H1 (cell line): ENCODE measurements around the gene SLC36A2. TPM values are rescaled to one million over a fixed set of nuclear protein-coding genes. Genes with fewer than 3 reads are reported as not detected.

Experiments used
- CTCF ChIA-PET: fragments of 300-600 bp; sonication (Branson Sonifier 250); formaldehyde crosslinking; loops from one replicate; lab custom pipeline; 2021; ENCODE audit not compliant: partially characterized antibody; lab: Charles Lee
- POLR2A ChIA-PET: fragments of 300-600 bp; sonication (Branson Sonifier 250); formaldehyde crosslinking; loops from one replicate; lab custom pipeline; 2021; ENCODE audit warnings: inconsistent platforms; ENCODE audit not compliant: partially characterized antibody; lab: Charles Lee
- DNase-seq, 2 experiments: peaks; one replicate each; pipeline versions ENCODE4 v3.0.0 to v3.0.0-alpha.2; 2010 to 2022; ENCODE audit warnings: low spot score in 2 of 2, low read depth in 1 of 2, mixed read lengths in 1 of 2
- FAIRE-seq: peaks from 2 replicates; lab custom pipeline; 2011; peaks lifted over from hg19 to GRCh38; lab: Jason Lieb, UNC
- H2AFZ ChIP-seq: 2 replicates; pipeline ENCODE4 v1.8.1; 2012; ENCODE audit warnings: low read length, inconsistent platforms
- H2AK5ac ChIP-seq: 2 replicates; pipeline ENCODE4 v1.6.1; 2013; ENCODE audit warnings: low read depth, low read length
- H2BK120ac ChIP-seq: replicated peaks from 2 replicates; pipeline ENCODE3; 2013; ENCODE audit warnings: low read depth, low read length, inconsistent platforms
- H2BK12ac ChIP-seq: 2 replicates; pipeline ENCODE4 v1.6.1; 2013; ENCODE audit warnings: low read depth, low read length
- H2BK15ac ChIP-seq: 2 replicates; pipeline ENCODE4 v1.6.1; 2013; ENCODE audit warnings: low read length
- H2BK20ac ChIP-seq: 2 replicates; pipeline ENCODE4 v1.6.1; 2013; ENCODE audit warnings: low read length
- H2BK5ac ChIP-seq: 2 replicates; pipeline ENCODE4 v1.6.1; 2013; ENCODE audit warnings: low read depth, low read length
- H3K14ac ChIP-seq: 2 replicates; pipeline ENCODE4 v1.6.1; 2013; ENCODE audit warnings: inconsistent platforms; ENCODE audit not compliant: insufficient read length
- H3K18ac ChIP-seq: 2 replicates; pipeline ENCODE4 v1.6.1; 2013; ENCODE audit warnings: low read length; ENCODE audit errors: extremely low read depth
- H3K23ac ChIP-seq: 2 replicates; pipeline ENCODE4 v1.6.1; 2013; ENCODE audit warnings: inconsistent platforms; ENCODE audit not compliant: insufficient read length
- H3K23me2 ChIP-seq: 2 replicates; pipeline ENCODE4 v1.6.1; 2013; ENCODE audit warnings: low read depth, low read length
- H3K27ac ChIP-seq: 2 replicates; pipeline ENCODE4 v1.6.1; 2011; ENCODE audit warnings: low read depth, low read length, inconsistent platforms
- H3K27me3 ChIP-seq, 4 experiments: replicated peaks in 1 of 4; 1 replicate in 1 of 4; 2 replicates in 3 of 4; pipeline versions ENCODE4 v1.6.1 to v1.8.1; 2011 to 2013; ENCODE audit warnings: low read length in 3 of 4, mild to moderate bottlenecking in 3 of 4, inconsistent platforms in 2 of 4, mixed read lengths in 2 of 4, moderate library complexity in 1 of 4; ENCODE audit not compliant: control insufficient read depth in 3 of 4, insufficient read depth in 3 of 4; ENCODE audit errors: extremely low read depth in 1 of 4
- H3K36me3 ChIP-seq, 4 experiments: 2 replicates each; pipeline versions ENCODE4 v1.6.1 to v1.8.1; 2011 to 2013; ENCODE audit warnings: mild to moderate bottlenecking in 4 of 4, low read length in 3 of 4, moderate library complexity in 2 of 4, control low read depth in 1 of 4, inconsistent platforms in 1 of 4; ENCODE audit not compliant: insufficient read depth in 4 of 4, control insufficient read depth in 2 of 4
- H3K4ac ChIP-seq: replicated peaks from 2 replicates; pipeline ENCODE3; 2013; ENCODE audit warnings: low read length, low read depth, mixed read lengths, inconsistent platforms; ENCODE audit not compliant: insufficient read length
- H3K4me1 ChIP-seq, 4 experiments: replicated peaks in 1 of 4; 1 replicate in 1 of 4; 2 replicates in 3 of 4; pipeline versions ENCODE4 v1.6.1 to v1.8.1; 2011 to 2013; ENCODE audit warnings: low read length in 3 of 4, inconsistent platforms in 2 of 4, mixed read lengths in 1 of 4; ENCODE audit not compliant: insufficient read depth in 4 of 4, control insufficient read depth in 3 of 4
- H3K4me2 ChIP-seq, 2 experiments: 2 replicates each; pipeline versions ENCODE4 v1.6.1 to v1.8.1; 2011 to 2013; ENCODE audit warnings: low read depth in 2 of 2, low read length in 2 of 2, control low read depth in 1 of 2, inconsistent platforms in 1 of 2, mild to moderate bottlenecking in 1 of 2; ENCODE audit not compliant: insufficient read depth in 1 of 2
- H3K4me3 ChIP-seq, 4 experiments: fragments of 200-600, 300-600 bp in 1 of 4; sonication (generic), shearing (Covaris generic), sonication (Bioruptor Twin) in 1 of 4; 2 replicates each; pipeline versions ENCODE4 v1.5.1 to v1.8.1; 2011 to 2016; ENCODE audit warnings: low read length in 4 of 4, low read depth in 3 of 4, control low read depth in 2 of 4, inconsistent platforms in 2 of 4, mild to moderate bottlenecking in 2 of 4, mixed read lengths in 1 of 4, moderate library complexity in 1 of 4; ENCODE audit not compliant: insufficient read depth in 2 of 4; ENCODE audit errors: extremely low read depth in 1 of 4
- H3K56ac ChIP-seq: replicated peaks from 2 replicates; pipeline ENCODE3; 2013; ENCODE audit warnings: low read depth, mild to moderate bottlenecking, mixed read lengths, low read length, inconsistent platforms; ENCODE audit not compliant: insufficient read length
- H3K79me1 ChIP-seq: 2 replicates; pipeline ENCODE4 v1.6.1; 2013; ENCODE audit warnings: low read depth, low read length, control low read depth
- H3K79me2 ChIP-seq, 2 experiments: 2 replicates each; pipeline versions ENCODE4 v1.6.1 to v1.8.1; 2012 to 2013; ENCODE audit warnings: low read length in 2 of 2, mild to moderate bottlenecking in 2 of 2, inconsistent platforms in 1 of 2; ENCODE audit not compliant: insufficient read depth in 2 of 2, control insufficient read depth in 1 of 2
- H3K9ac ChIP-seq, 4 experiments: replicated peaks in 1 of 4; 1 replicate in 1 of 4; 2 replicates in 3 of 4; pipeline versions ENCODE4 v1.6.1 to v1.8.1; 2011 to 2013; ENCODE audit warnings: low read depth in 3 of 4, low read length in 3 of 4, control low read depth in 2 of 4, mild to moderate bottlenecking in 2 of 4, moderate library complexity in 2 of 4, inconsistent platforms in 1 of 4; ENCODE audit errors: extremely low read depth in 1 of 4
- H3K9me3 ChIP-seq, 2 experiments: 2 replicates each; pipeline versions ENCODE4 v1.6.1 to v1.8.1; 2012 to 2013; ENCODE audit warnings: mild to moderate bottlenecking in 2 of 2, moderate library complexity in 2 of 2, control low read depth in 1 of 2, inconsistent platforms in 1 of 2, low read depth in 1 of 2, low read length in 1 of 2, mixed read lengths in 1 of 2; ENCODE audit not compliant: insufficient read depth in 2 of 2
- H4K20me1 ChIP-seq, 2 experiments: replicated peaks in 1 of 2; 2 replicates each; pipeline versions ENCODE3 to v1.8.1; 2011 to 2013; ENCODE audit warnings: inconsistent platforms in 2 of 2, low read length in 2 of 2, mild to moderate bottlenecking in 1 of 2; ENCODE audit not compliant: insufficient read depth in 2 of 2, control insufficient read depth in 1 of 2
- H4K5ac ChIP-seq: 2 replicates; pipeline ENCODE4 v1.6.1; 2013; ENCODE audit warnings: low read length, low read depth, mixed read lengths, inconsistent platforms; ENCODE audit not compliant: insufficient read length
- H4K8ac ChIP-seq: 2 replicates; pipeline ENCODE4 v1.8.0; 2013; ENCODE audit warnings: mild to moderate bottlenecking, moderate library complexity, low read length, inconsistent platforms; ENCODE audit not compliant: insufficient read depth; ENCODE audit errors: extremely low read depth
- H4K91ac ChIP-seq: replicated peaks from 2 replicates; pipeline ENCODE3; 2013; ENCODE audit warnings: low read length, mixed read lengths, inconsistent platforms; ENCODE audit not compliant: insufficient read length
- BACH1 ChIP-seq: IDR thresholded peaks from 2 replicates; pipeline ENCODE4 v1.6.1; 2012; ENCODE audit warnings: low read length, improper control_type of control experiment
- BCL11A ChIP-seq, 2 experiments: IDR thresholded peaks; one replicate each; pipeline ENCODE4 v1.6.1; 2011; ENCODE audit warnings: low read depth in 2 of 2, low read length in 2 of 2, mild to moderate bottlenecking in 2 of 2
- CBX5 ChIP-seq: fragments of 300-800, 300-1000 bp; sonication (generic); IDR thresholded peaks from 2 replicates; pipeline ENCODE4 v1.7.1; 2016; ENCODE audit warnings: antibody characterized with exemption, low read length, low read depth
- CEBPB ChIP-seq: IDR thresholded peaks from 2 replicates; pipeline ENCODE4 v1.6.1; 2012; ENCODE audit warnings: low read depth, low read length
- CHD2 ChIP-seq: IDR thresholded peaks from 2 replicates; pipeline ENCODE4 v1.6.1; 2012; ENCODE audit warnings: low read length, improper control_type of control experiment
- CTBP2 ChIP-seq: IDR thresholded peaks from 2 replicates; pipeline ENCODE4 v1.7.0; 2011; ENCODE audit warnings: borderline replicate concordance, mild to moderate bottlenecking, moderate library complexity, mixed read lengths, low read length; ENCODE audit not compliant: insufficient read depth, insufficient read length
- KDM1A ChIP-seq: fragments of 200-600, 300-600 bp; sonication (generic); IDR thresholded peaks from 2 replicates; pipeline ENCODE4 v1.7.1; 2016; ENCODE audit warnings: mild to moderate bottlenecking, low read length, borderline replicate concordance
- KDM4A ChIP-seq: IDR thresholded peaks from one replicate; pipeline ENCODE4 v1.7.1; 2012; ENCODE audit warnings: low read depth, mild to moderate bottlenecking, moderate library complexity, low read length, inconsistent platforms; ENCODE audit not compliant: severe bottlenecking
- POU5F1 ChIP-seq: IDR thresholded peaks from 2 replicates; pipeline ENCODE4 v1.6.1; 2011; ENCODE audit warnings: low read depth, mild to moderate bottlenecking, low read length, moderate library complexity
- RAD21 ChIP-seq, 2 experiments: IDR thresholded peaks in 1 of 2; conservative IDR thresholded peaks in 1 of 2; 2 replicates each; pipeline ENCODE4 v1.6.1; 2011; ENCODE audit warnings: low read depth in 2 of 2, low read length in 2 of 2, improper control_type of control experiment in 1 of 2, inconsistent platforms in 1 of 2, mild to moderate bottlenecking in 1 of 2, moderate library complexity in 1 of 2
- RNF2 ChIP-seq: fragments of 200-900, 300-1000 bp; sonication (generic); IDR thresholded peaks from 2 replicates; pipeline ENCODE4 v1.7.1; 2016; ENCODE audit warnings: borderline replicate concordance, low read depth, mild to moderate bottlenecking, antibody characterized with exemption, low read length; ENCODE audit not compliant: poor library complexity, severe bottlenecking; ENCODE audit errors: missing control alignments
- SP1 ChIP-seq: IDR thresholded peaks from 2 replicates; pipeline ENCODE4 v1.6.1; 2011; ENCODE audit warnings: low read depth, low read length
- SP4 ChIP-seq: IDR thresholded peaks from 2 replicates; pipeline ENCODE4 v1.6.1; 2012; ENCODE audit warnings: low read length, inconsistent platforms
- SUZ12 ChIP-seq: fragments of 200-600 bp; sonication (generic); IDR thresholded peaks from 2 replicates; pipeline ENCODE4 v1.6.1; 2012; ENCODE audit warnings: mild to moderate bottlenecking, inconsistent platforms, low read length, moderate library complexity, mixed read lengths
- TEAD4 ChIP-seq: IDR thresholded peaks from 2 replicates; pipeline ENCODE4 v1.6.1; 2012; ENCODE audit warnings: low read depth, low read length, inconsistent platforms, mixed read lengths
- WGBS, 2 experiments: shearing (Covaris generic) in 1 of 2; methylation state at CpG; one replicate each; pipeline versions ENCODE4 v1.1.6 to v1.1.7; 2013 to 2015; ENCODE audit warnings: low lambda C conversion rate in 2 of 2, mixed read lengths in 2 of 2, inconsistent platforms in 1 of 2, low coverage in 1 of 2, missing lambda C conversion rate in 1 of 2; ENCODE audit not compliant: insufficient replicate concordance in 2 of 2, insufficient coverage in 1 of 2, insufficient read length in 1 of 2; ENCODE audit errors: extremely low coverage in 1 of 2, missing lambda C conversion rate in 1 of 2; 5-methylcytosine and 5-hydroxymethylcytosine counted together
- polyA plus RNA-seq, 7 experiments: library from polyadenylated mRNA; depleted of rRNA in 3 of 7; stranded (reverse) in 5 of 7; unstranded in 2 of 7; fragments of >200 nt in 5 of 7; fragments of 200-250 nt in 2 of 7; gene quantifications; 1 replicate in 5 of 7; 2 replicates in 1 of 7; 4 replicates in 1 of 7; pipeline versions ENCODE4 v1.2.1 to v1.2.3, GENCODE V29; 2011 to 2013; ENCODE audit warnings: missing spikeins in 2 of 7, mixed read lengths in 2 of 7
- total RNA-seq: library from RNA; stranded (reverse); fragmentation: NEBNext Ultra II Directional; extraction: Animal tissue kit (Norgen Biotek cat#: 25700); gene quantifications from 2 replicates; pipeline ENCODE4 v1.2.1, GENCODE V29; 2021

The SLC36A2 gene
- total and polyA plus RNA-seq, 2 of the 8 experiments (the other 6 are each of a cell fraction or from before 2014, with no cell fraction given), result 0.30 TPM; not detected in 1

GRCh38 chr5:151270599-151270998, 76.8 kb downstream of the SLC36A2 start:
- Histone ChIP-seq H2BK5ac (no peak overlapping the region), H2AK5ac (no peak overlapping the region), H2AFZ (no peak overlapping the region), H3K4me3 (no peak overlapping the region), H3K18ac (no peak overlapping the region), H2BK12ac (no peak overlapping the region), H3K4me2 (no peak overlapping the region), H2BK15ac (no peak overlapping the region), H4K91ac (no peak overlapping the region), H3K79me1 (no peaks in the 10 kb centered on the region), H4K8ac (no peak overlapping the region), H3K23me2 (no peaks in the 10 kb centered on the region), H3K4ac (no peak overlapping the region), H3K9ac (no peak overlapping the region), H3K14ac (no peak overlapping the region), H3K56ac (no peak overlapping the region), H3K23ac (no peak overlapping the region), H3K27ac (no peak overlapping the region), H3K79me2 (no peaks in the 10 kb centered on the region), H3K4me1 (no peaks in the 10 kb centered on the region), H3K36me3 (peaks cover 0 to 10% (median 5%) of the 10 kb centered on the region in 4 experiments; a peak in 5 of 8 replicates), H3K27me3 (no peaks in the 10 kb centered on the region), H3K9me3 (no peaks in the 10 kb centered on the region), H2BK20ac (no peak overlapping the region), H2BK120ac (no peak overlapping the region), H4K20me1 (no peaks in the 10 kb centered on the region), H4K5ac (no peak overlapping the region)
- DNase-seq (no peak), FAIRE-seq (no peak)
- CTCF ChIA-PET, result no interaction called here
- WGBS, 2 experiments, result 88% methylated on average over 1 of the region's 1 CpG; no CpG with 5 or more reads in 1 of the 2 experiments
- POLR2A ChIA-PET, result no interaction called here
- TF ChIP-seq RNF2 (no peak), KDM4A (no peak), KDM1A (no peak), TEAD4 (no peak), BCL11A (IDR thresholded peaks at IDR 0.05; ENCODE audit: low read depth in 2 of 2, low read length in 2 of 2) (no peak), SP4 (no peak), CBX5 (no peak), SUZ12 (no peak), CHD2 (no peak), POU5F1 (no peak), RAD21 (IDR thresholded peaks at IDR 0.05 in 1 of 2, conservative IDR thresholded peaks at IDR 0.05 in 1 of 2; ENCODE audit: low read depth in 2 of 2, low read length in 2 of 2) (no peak), CTBP2 (no peak), BACH1 (no peak), SP1 (no peak), CEBPB (no peak)
